Right cardiac atrium (tissue), 5 donors: ENCODE results near the gene SRCAP. TPM values are rescaled to one million over a fixed set of nuclear protein-coding genes. Genes with fewer than 3 reads are reported as not detected.
"Not testable (repeated sequence)": the region's sequence is repeated elsewhere in the genome, so short reads cannot be mapped to it uniquely, and the experiment has no call there.

Source experiments
- ATAC-seq, 2 donors: fragments of 200-7000 bp; cut with Tn5 transposase; one replicate each; pipeline versions ENCODE4 v1.8.0 to v1.9.1; 2020; ENCODE audit warnings: moderate library complexity in 2 of 2, mild to moderate bottlenecking in 1 of 2
- DNase-seq, 3 donors: peaks; one replicate each; pipeline ENCODE4 v3.0.0-alpha.2; 2020
- H3K27ac ChIP-seq: one replicate; pipeline ENCODE4 v1.5.1; 2013; ENCODE audit warnings: mild to moderate bottlenecking, low read length, control low read depth, moderate library complexity
- H3K27me3 ChIP-seq: one replicate; pipeline ENCODE4 v1.6.1; 2013; ENCODE audit not compliant: control insufficient read depth, insufficient read depth
- H3K4me1 ChIP-seq: one replicate; pipeline ENCODE4 v1.6.1; 2013; ENCODE audit warnings: low read length; ENCODE audit not compliant: control insufficient read depth, insufficient read depth
- H3K4me3 ChIP-seq: one replicate; pipeline ENCODE4 v1.5.1; 2013; ENCODE audit warnings: low read length, control low read depth
- H3K9me3 ChIP-seq: one replicate; pipeline ENCODE4 v1.6.1; 2013; ENCODE audit warnings: low read length; ENCODE audit not compliant: control insufficient read depth
- WGBS: extraction: QIAGEN DNeasy Blood & Tissue Kit; methylation state at CpG from one replicate; pipeline ENCODE4 v1.1.7; 2013; 5-methylcytosine and 5-hydroxymethylcytosine counted together
- intact Hi-C, 4 donors: fragments of 100-400 bp; cut with DNase I; formaldehyde crosslinking; loops; one replicate each; pipeline versions ENCODE4 v1.11.0 to v1.14.0; 2022 to 2023
- polyA plus RNA-seq: library from polyadenylated mRNA; stranded (reverse); fragments of 200-250 nt; gene quantifications from one replicate; pipeline ENCODE4 v1.2.3, GENCODE V29; 2013
- total RNA-seq, 4 donors: library from RNA; stranded (reverse); fragmentation: NEBNext Ultra II Directional; extraction: Animal tissue kit (Norgen Biotek cat#: 25700); gene quantifications; one replicate each; pipeline ENCODE4 v1.2.1, GENCODE V29; 2021
- donor health status: healthy with polysubstance abuse.
- donor health status: DM: no; HTN: yes; CAD: no.
- donor health status: DM: no; HTN: no; CAD: no.
- donor health status: DM: no; HTN: yes; CAD: no; lungs with severe emphysema.
- donor health status: DM: yes; HTN: yes; CAD: no.

Gene SRCAP
- total and polyA plus RNA-seq, 5 donors, result 27.6 to 61.2 (median 43.6) TPM

DNA sequence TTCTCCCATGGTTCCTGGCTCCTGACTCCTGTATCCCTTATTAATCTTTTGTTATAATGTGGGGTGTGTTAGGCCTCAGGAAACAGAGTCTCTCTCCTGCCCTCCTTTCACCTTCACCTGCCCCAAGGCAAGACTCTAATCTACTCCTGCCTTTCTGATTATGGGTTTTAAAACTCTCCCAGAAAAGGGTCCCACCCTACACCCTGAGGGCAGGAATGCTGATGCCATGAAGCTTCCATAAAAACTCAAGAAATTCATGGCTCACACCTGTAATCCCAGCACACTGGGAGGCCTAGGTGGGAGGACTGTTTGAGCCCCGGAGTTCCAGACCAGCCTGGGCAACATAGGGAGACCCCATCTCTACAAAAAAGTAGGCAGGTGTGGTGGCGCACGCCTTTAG, 18.6 kb upstream of the SRCAP start:
- no peak for DNase-seq
- H3K4me1 ChIP-seq, result no peaks in the 10 kb centered on the region
- H3K4me3 ChIP-seq, result no peak overlapping the region
- no peaks in the 10 kb centered on the region for H3K9me3 ChIP-seq
- no peaks in the 10 kb centered on the region for H3K27me3 ChIP-seq
- intact Hi-C loops, result no loop called here
- WGBS, result 97% methylated on average over 3 of the region's 3 CpGs
- ATAC-seq, result no peak
- no peak overlapping the region for H3K27ac ChIP-seq

DNA sequence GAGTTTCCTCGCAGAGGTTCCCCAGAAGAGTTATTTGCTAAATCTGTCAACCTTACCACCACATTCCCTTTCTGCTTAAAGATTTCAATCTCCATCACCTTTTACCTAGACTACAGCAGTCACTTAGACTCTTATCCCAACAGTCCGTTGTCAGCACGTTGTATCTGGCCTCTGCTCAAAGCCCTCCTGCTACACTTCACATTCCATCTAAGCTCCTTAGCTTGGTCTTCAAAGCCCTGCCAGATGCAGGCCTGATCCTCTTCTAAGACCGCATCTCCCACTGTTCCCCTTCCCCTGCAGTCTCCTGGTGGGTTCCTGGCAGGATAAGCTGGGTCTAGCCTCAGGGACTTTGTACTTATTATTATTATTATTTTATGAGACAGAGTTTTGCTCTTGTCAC, 10.3 kb upstream of the SRCAP start:
- Histone ChIP-seq H3K27me3 (no peaks in the 10 kb centered on the region), H3K4me1 (no peaks in the 10 kb centered on the region), H3K9me3 (no peaks in the 10 kb centered on the region), H3K4me3 (no peak overlapping the region), H3K27ac (no peak overlapping the region)
- WGBS, result 61% methylated on average over 4 of the region's 4 CpGs
- intact Hi-C loops, result no loop called here
- DNase-seq (no peak), ATAC-seq (no peak)

DNA sequence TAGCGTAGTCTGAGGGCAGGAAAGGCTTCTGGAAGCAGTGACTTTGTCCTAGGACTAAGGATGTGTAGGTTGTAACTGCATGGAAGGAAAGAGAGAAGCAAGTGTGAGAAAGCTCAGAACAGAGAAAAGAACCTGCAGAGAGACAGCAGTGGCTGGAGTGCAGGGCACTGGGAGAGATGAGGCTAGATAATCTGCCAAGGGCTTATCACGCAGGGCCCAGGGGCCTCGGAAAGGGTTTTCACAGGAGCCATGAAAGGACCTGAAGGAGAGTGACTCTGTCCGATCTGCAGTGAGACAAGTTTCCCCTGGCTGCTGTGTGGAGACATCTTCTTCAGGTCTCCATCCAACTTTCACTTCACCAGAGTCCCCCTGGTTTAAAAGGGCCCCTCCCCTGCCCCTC, 7.1 kb upstream of the SRCAP start:
- H3K4me1 ChIP-seq, result no peaks in the 10 kb centered on the region
- H3K27ac ChIP-seq, result no peak overlapping the region
- DNase-seq (no peak), ATAC-seq (no peak)
- intact Hi-C loops, result no loop called here
- H3K27me3 ChIP-seq, result no peaks in the 10 kb centered on the region
- 50% methylated on average over 4 of the region's 4 CpGs for WGBS
- no peak overlapping the region for H3K4me3 ChIP-seq
- H3K9me3 ChIP-seq, result no peaks in the 10 kb centered on the region

DNA sequence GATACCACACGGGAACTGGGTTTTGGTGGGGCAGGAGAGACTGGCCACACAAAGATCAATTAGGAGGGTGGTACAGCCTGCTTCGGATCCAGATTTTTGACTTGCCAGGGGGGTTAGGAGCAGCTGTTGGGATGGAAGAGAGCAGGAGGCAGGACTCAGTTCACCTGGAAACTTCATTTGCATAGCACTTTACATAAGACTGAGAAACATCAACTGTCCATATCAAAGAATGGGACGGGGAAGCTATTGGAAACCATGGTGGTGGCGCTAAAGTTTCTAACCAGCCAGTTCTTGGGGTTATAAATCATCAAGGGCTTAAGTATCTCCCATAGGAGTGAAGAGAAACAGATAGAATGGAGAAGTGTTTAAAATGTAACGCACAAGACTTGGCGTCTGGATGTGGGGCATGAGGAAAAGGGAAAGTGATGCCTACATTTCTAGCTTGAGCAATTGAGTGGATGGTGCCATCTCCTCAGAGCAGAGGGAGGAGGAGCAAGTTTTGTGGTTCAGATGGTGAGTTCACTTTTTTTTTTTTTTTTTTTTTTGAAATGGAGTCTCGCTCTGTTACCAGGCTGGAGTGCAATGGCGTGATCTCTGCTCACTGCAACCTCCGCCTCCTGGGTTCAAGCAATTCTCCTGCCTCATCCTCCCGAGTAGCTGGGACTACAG, 6.4 kb upstream of the SRCAP start:
- no peak overlapping the region for H3K27ac ChIP-seq
- DNase-seq (no peak), ATAC-seq (no peak)
- H3K4me3 ChIP-seq, result no peak overlapping the region
- intact Hi-C loops, result no loop called here
- 59% methylated on average over 9 of the region's 10 CpGs for WGBS
- H3K4me1 ChIP-seq, result no peaks in the 10 kb centered on the region
- no peaks in the 10 kb centered on the region for H3K9me3 ChIP-seq
- H3K27me3 ChIP-seq, result no peaks in the 10 kb centered on the region

DNA sequence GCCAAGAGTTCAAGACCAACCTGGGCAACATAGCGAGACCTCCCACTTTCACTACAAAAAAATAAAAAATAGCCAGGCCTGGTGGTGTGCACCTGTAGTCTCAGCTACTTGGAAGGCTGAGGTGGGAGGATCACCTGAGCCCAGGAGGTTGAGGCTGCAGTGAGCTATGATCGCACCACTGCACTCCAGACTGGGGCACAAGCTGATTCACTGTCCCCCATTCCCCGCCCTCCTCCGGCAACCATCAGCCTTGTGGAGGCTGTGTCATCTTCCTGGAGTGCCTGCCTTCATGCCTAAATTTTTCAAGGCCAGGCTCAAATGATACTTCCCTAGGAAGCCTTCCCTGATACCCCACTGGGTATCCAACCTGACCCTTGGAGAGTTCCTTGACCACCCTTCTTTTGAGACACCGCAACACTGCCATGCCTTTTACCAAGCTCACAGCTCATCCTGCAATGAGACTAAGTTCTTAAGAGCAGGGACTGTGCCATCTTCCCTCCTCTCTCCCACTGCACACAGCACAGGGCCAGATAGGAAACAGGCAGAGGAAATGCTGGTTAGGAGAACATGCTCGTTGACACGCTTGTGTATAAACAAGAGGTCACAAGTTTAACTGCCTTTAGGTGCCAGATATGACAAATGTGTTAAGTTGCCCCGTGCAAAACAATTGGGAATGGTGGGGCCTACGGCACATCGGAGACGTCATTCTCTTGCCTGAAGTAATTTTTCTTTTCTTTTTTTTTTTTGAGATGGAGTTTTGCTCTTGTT, 3.9 kb upstream of the SRCAP start:
- peaks cover 2% of the 10 kb centered on the region for H3K4me1 ChIP-seq
- intact Hi-C loops, result no loop called here
- DNase-seq (no peak), ATAC-seq (no peak)
- no peak overlapping the region for H3K4me3 ChIP-seq
- no peak overlapping the region for H3K27ac ChIP-seq
- no peaks in the 10 kb centered on the region for H3K9me3 ChIP-seq
- 75% methylated on average over 11 of the region's 11 CpGs for WGBS
- no peaks in the 10 kb centered on the region for H3K27me3 ChIP-seq

DNA sequence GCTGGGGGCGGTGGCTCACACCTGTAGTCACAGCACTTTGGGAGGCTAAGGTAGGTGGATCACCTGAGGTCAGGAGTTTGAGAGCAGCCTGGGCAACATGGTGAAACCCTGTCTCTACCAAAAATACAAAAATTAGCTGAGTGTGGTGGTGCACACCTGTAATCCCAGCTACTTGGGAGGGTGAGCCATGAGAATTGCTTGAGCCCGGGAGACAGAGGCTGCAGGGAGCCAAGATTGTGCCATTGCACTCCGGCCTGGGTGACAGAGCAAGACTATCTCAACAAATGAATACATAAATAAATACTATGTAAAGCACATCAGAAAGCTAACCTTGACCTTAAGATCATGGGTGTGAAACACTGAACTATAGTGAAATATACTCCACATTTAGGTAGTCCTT, 2.3 kb upstream of the SRCAP start:
- H3K9me3 ChIP-seq, H3K27ac ChIP-seq, intact Hi-C loops, H3K4me3 ChIP-seq, DNase-seq, ATAC-seq, H3K4me1 ChIP-seq, H3K27me3 ChIP-seq: not testable (repeated sequence)
- WGBS, result 96% methylated on average over 3 of the region's 3 CpGs

DNA sequence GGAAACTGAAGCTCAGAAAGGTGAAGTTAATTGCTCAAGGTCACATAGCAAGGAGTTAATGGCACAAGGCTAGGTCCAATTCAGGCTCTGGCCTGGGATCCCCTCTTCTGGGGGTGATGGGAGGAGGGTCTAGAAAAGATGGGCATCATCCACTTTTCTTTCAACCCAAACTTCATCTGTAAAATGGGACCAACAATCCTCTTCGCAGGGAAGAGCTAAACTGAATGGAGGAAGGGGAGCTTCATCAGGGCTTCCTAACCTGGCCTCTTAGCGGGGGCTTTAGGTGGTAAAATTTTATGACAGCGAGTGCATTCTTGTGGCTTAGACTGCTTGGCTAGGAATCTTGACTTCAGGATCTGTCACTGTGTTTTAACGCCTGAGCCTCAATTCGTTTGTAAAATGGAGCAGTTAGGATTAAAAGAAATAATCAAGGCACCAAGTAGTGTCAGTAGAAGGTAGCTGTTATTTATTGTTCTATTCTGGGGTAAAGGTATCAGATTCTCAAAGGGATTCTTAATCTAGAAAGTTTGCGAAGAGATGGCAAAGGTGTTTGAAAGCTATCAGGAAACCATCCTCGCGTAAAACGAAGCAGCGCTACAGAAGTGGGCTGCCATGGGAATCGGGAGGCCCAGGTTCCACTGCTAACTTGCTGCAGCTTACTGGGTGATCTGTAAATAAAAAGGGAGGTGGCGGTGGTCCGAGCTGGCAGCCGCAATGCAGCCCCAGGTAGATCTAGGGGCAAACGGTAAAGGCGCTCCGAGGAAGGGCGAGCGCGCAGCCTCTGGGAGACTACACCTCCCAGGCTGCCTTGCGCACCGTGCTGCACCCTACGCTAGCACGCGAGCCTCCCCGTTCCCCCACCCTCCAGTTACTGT, 1.5 kb upstream of the SRCAP start:
- no peak for DNase-seq

DNA sequence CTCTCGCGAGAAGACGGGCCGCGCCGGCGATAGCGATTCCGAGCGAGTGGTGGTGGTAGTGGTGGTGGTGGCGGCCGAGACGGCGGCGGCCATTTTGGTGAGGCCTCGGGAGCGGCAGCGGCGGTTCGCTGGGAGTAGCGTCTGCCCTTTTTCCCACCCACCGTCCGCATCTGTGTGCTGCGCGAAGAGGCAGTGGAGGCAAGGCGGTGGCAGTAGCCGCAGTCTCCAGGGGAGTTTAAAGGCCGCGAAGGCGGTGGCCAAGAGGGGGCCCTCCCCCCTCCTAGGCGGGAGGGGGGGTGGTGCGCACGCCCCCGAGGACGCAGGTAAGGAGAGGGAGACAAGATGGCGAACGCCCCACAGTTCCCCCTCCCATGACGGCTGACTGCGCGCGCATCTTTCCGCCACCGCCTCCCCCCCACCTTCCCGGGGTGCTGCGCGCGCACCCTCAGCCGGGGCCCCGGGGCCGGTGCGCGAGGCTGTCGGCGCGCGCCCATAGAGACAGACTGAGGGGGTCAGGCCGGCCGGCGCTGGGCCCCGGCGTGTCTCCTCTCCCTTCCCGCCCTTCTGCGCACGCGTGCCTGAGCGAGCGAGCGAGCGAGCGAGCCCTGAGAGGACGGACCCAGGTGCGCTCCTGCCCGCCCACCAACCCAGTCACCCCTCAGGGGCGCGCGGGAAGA, 694 bp upstream of the SRCAP start:
- Histone ChIP-seq H3K27ac (peak overlapping the region; percentile 98), H3K9me3 (no peaks in the 10 kb centered on the region), H3K4me1 (peaks cover 2% of the 10 kb centered on the region), H3K4me3 (peak overlapping the region; percentile 85), H3K27me3 (no peaks in the 10 kb centered on the region)
- under 1% methylated on average over 74 of the region's 76 CpGs for WGBS
- intact Hi-C loops, result no loop called here
- DNase-seq (peak; percentile 99 to 100 (median 99)), ATAC-seq (peak; percentile 89 to 91)

More for the DNA sequence above, 1.5 kb upstream of the SRCAP start:
- Histone ChIP-seq H3K27me3 (no peaks in the 10 kb centered on the region), H3K9me3 (no peaks in the 10 kb centered on the region), H3K27ac (peak overlapping the region; percentile 43), H3K4me1 (peaks cover 2% of the 10 kb centered on the region), H3K4me3 (peak overlapping the region; percentile 34)
- peak; percentile 94 to 96 for ATAC-seq
- 9% methylated on average over 26 of the region's 26 CpGs for WGBS
- intact Hi-C loops, result no loop called here

DNA sequence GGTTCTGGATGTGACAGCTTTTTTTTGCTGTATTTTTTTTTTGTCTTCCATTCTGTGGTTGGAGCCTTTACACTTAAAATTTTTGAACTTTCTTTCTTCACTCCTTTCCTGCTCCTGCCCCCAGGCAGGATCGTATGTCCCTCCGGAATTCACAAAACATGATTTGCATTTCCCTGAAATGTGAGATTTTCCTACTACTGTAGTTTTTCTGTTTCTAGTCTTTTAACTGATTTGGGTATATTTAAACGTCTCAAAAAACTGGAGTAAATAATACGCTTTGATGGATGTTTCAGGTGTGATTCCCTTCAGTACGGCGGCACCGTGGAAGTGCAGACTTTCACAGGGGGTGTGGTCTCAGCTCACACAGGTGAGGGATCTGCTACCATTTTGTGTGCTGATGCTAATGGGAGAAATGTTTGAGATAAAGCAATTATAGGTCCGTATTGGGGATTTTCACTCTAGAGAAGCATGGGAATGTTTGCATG, 686 bp downstream of the SRCAP start:
- no peaks in the 10 kb centered on the region for H3K27me3 ChIP-seq
- ATAC-seq (no peak), DNase-seq (no peak)
- intact Hi-C loops, result loop anchor here in 1 of 4 donors (5.0 to 10.0 kb wide), 2 partner anchors 38 to 65 kb away; partner anchors contain the start of genes CFAP119 and RNF40
- peak overlapping the region; percentile 85 for H3K4me3 ChIP-seq
- H3K27ac ChIP-seq, result peak overlapping the region; percentile 91
- no peaks in the 10 kb centered on the region for H3K9me3 ChIP-seq
- 41% methylated on average over 8 of the region's 8 CpGs for WGBS
- peaks cover 2% of the 10 kb centered on the region for H3K4me1 ChIP-seq

DNA sequence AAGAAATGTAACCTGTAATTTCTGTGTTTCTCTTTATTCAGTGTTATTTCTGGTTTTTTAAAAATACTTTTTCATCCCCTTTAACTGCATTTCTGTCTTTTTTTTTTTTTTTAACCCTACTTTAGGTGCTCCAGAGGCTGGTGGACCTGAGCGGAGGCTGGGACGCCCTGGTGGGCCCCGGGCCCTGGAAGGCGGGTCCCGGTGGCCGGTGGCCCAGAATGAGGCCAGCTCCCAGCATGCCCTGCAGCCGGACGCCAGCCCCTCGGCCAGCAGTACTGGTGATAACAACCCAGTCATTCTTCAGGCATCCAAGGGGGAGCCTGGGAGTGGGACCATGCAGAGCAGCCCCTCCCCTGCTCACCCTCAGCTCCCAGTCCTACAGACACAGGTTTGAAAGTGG, 1.5 kb downstream of the SRCAP start:
- Histone ChIP-seq H3K4me3 (no peak overlapping the region), H3K27me3 (no peaks in the 10 kb centered on the region), H3K4me1 (peaks cover 2% of the 10 kb centered on the region), H3K27ac (no peak overlapping the region), H3K9me3 (no peaks in the 10 kb centered on the region)
- ATAC-seq (no peak), DNase-seq (peak; percentile 50 to 86 (median 82))
- 24% methylated on average over 9 of the region's 9 CpGs for WGBS
- intact Hi-C loops, result loop anchor here in 1 of 4 donors (5.0 to 10.0 kb wide), 2 partner anchors 37 to 64 kb away; partner anchors contain the start of genes CFAP119 and RNF40
